Lower leg skin (tissue), 3 donors: Measurements from ENCODE around the gene SMPD2.

Source experiments
- POLR2A ChIP-seq, 2 donors: fragments of 450-650 bp; IDR thresholded peaks; one replicate each; pipeline ENCODE4 v1.6.1; 2016 to 2017; ENCODE audit warnings: antibody characterized with exemption in 2 of 2, mild to moderate bottlenecking in 1 of 2, moderate library complexity in 1 of 2
- TF ChIP-seq, protein P1 (sequence below), 3 donors: fragments of 450-650 bp; IDR thresholded peaks; one replicate each; pipeline ENCODE4 v1.5.1; 2016; ENCODE audit warnings: antibody characterized with exemption in 3 of 3, mild to moderate bottlenecking in 3 of 3, moderate library complexity in 2 of 3

DNA sequence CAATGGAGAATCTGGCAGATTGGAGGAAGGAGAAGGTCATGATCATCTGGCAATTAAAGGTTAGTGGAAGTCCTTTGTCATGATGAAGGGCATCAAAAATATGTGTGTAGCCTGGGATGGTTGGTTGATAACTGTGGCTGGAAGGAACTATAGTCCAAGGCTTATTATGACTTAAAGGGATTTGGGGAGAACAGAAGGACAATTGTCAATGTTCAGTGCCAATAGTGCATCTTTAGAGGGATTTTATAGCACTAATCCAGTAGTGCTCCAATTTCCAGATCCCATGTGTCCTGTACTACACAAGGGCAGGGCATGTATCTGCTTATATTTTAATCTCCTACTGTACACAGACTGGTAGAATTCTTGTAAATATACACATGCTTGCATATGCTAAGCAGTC lies 47.5 kb downstream of the SMPD2 start:
- TF ChIP-seq, protein P1, sequence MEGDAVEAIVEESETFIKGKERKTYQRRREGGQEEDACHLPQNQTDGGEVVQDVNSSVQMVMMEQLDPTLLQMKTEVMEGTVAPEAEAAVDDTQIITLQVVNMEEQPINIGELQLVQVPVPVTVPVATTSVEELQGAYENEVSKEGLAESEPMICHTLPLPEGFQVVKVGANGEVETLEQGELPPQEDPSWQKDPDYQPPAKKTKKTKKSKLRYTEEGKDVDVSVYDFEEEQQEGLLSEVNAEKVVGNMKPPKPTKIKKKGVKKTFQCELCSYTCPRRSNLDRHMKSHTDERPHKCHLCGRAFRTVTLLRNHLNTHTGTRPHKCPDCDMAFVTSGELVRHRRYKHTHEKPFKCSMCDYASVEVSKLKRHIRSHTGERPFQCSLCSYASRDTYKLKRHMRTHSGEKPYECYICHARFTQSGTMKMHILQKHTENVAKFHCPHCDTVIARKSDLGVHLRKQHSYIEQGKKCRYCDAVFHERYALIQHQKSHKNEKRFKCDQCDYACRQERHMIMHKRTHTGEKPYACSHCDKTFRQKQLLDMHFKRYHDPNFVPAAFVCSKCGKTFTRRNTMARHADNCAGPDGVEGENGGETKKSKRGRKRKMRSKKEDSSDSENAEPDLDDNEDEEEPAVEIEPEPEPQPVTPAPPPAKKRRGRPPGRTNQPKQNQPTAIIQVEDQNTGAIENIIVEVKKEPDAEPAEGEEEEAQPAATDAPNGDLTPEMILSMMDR (IDR thresholded peaks at IDR 0.05), result no peak
- no peak for TF ChIP-seq POLR2A (IDR thresholded peaks at IDR 0.05)
